Left cardiac atrium (tissue), 4 donors: ENCODE measurements around the gene RASGRP2. TPM values are rescaled to one million over a fixed set of nuclear protein-coding genes. Genes with fewer than 3 reads are reported as not detected.

Experiments
- ATAC-seq, 2 donors: fragments of 200-7000 bp; cut with Tn5 transposase; one replicate each; pipeline ENCODE4 v1.9.1; 2020; ENCODE audit warnings: mild to moderate bottlenecking in 2 of 2, moderate library complexity in 2 of 2
- DNase-seq: peaks from one replicate; pipeline ENCODE4 v3.0.0-alpha.2; 2020
- intact Hi-C, 2 donors: fragments of 100-400 bp; cut with DNase I; formaldehyde crosslinking; loops; one replicate each; pipeline versions ENCODE4 v1.14.1 to v1.15.1; 2022 to 2023
- long read RNA-seq: library from polyadenylated mRNA; unstranded; transcript quantifications from one replicate; pipeline ENCODE4 v2.0.0, GENCODE V29; 2021
- total RNA-seq, 2 donors: library from RNA; stranded (reverse); fragmentation: NEBNext Ultra II Directional; extraction: Animal tissue kit (Norgen Biotek cat#: 25700); gene quantifications; one replicate each; pipeline ENCODE4 v1.2.1, GENCODE V29; 2021
- donor health status: DM: no; HTN: yes; CAD: no.
- donor health status: DM: no; HTN: yes; CAD: no; lungs with severe emphysema.
- donor health status: DM: yes; HTN: yes; CAD: no.
- donor health status: Dilated cardiomyopathy.

RASGRP2 gene
- 10 to 100 TPM; 25.3 to 37.1 TPM for total RNA-seq
- long read RNA-seq, partial matches to known transcripts = 2 of 2 reads
- long read RNA-seq, other reads (novel, unspliced or antisense) = 0 of 2 reads

DNA sequence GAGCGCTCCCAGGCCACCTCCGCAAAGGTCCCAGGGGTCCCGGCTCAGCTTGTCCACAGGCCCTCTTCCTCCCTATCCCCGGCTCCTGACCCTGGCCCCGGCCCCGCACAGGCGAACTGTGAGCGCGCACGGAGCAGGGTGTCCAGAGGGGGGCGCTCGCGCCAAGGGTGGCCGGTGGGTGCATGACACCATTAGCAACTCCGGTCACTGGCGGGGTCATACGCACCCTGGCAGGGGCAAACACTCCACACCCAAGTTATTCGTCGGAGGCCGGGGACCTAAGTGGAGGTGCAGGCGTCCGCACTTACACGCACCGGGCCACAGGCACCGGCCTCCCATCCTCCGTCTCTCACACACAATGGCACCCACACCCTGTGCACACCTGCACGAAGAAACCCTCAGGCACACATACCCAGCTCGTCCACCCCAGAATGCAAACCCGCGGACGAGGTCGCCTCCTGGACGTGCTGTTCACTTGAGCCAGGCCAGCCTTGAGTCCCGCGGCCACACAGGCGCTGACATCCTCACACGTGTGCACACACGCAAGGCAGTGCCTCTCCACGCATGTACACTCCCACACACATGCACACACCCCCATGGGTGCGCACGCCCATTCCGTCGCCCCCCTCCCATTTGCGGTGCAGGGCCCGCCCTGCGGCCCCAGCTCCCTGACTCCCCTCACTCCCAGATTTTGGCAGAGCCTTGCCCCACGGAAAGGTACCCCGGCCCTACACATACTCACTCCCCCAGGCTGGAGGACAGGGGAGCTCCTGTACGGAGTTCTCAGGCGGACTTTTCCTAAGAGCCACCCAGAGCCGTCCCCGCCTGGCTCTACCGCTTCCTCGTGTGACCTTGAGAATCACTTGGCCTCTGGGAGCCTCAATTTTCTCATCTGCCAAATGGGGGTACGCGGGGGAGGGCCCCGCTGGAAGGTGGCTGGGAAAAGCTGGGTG, at the start of gene RASGRP2:
Gene RASGRP2, minus strand, starts transcription at position 552 of the 953 bp plus-strand sequence. CDS start 1,276 bp downstream, outside the sequence.
- intact Hi-C loops = no loop called here
- ATAC-seq = peak; percentile 38 to 42

GRCh38 chr11:64792482-64792881, 48.5 kb upstream of the RASGRP2 start:
- DNase-seq (no peak), ATAC-seq (no peak)
- intact Hi-C loops = no loop called here

More for the DNA sequence above, at the start of gene RASGRP2:
- peak; percentile 84 for DNase-seq

DNA sequence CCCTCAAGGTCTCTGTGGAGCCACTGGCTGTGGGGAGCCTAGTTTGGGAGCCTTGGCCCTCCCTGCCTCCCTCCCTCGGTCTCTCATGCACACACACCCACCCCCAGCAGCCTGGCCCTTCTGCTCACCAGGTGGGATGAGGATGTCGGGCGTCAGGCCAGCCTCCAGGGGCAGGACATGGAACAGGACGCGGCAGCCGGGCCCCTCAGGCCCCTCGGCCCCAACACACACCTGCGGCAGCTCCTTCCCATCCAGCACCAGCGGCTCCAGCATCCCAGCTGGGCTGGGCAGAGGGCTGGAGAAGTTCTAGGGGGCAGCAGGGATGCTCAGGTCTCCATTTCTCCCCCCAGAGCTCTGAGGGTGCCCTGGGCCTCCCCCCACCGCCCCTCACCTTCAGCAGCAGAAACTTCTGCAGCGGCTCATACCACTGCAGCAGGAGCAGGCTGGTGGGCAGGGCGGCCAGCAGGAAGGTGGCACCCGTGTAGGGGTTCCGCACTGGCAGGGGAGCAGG, 47.9 kb upstream of the RASGRP2 start:
- DNase-seq (peak; percentile 17), ATAC-seq (no peak)
- intact Hi-C loops = no loop called here

DNA sequence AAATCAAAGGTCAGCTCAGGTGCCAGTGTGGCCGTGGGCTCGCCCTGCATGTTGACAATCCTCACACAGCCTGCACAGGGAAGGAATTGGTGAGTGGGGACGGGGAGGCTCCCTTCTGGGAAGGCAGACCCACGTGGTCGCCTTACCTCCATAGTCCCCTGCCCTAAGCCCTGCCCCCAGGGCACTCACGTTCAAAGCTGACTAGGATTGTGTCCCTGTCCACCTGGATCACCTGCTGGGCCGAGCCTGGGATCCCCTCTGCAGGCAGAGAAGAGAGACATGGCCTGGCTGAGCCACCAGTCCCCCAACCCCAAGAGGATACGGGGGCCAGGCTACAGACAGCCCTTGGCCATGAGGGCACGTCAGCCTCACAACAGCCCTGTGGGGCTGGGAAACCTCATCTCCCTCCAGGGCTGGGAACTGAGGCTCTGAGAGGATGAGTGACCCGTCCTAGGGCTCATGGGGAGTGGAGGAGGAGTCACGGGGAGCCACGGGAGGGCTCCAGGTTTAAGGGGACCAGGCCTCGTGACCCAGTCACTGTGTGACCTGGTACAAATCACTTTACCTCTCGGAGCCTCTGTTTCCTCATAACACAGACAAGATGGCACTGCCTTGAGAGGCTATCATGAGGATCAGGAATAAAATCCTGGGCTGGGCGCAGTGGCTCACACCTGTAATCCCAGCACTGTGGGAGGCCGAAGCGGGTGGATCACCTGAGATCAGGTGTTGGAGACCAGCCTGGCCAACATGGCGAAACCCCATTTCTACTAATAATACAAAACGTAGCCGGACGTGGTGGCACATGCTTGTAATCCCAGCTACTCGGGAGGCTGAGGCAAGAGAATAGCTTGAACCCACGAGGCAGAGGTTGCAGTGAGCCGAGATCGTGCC, 46.5 kb upstream of the RASGRP2 start:
- peak; percentile 13 for DNase-seq
- intact Hi-C loops = no loop called here

DNA sequence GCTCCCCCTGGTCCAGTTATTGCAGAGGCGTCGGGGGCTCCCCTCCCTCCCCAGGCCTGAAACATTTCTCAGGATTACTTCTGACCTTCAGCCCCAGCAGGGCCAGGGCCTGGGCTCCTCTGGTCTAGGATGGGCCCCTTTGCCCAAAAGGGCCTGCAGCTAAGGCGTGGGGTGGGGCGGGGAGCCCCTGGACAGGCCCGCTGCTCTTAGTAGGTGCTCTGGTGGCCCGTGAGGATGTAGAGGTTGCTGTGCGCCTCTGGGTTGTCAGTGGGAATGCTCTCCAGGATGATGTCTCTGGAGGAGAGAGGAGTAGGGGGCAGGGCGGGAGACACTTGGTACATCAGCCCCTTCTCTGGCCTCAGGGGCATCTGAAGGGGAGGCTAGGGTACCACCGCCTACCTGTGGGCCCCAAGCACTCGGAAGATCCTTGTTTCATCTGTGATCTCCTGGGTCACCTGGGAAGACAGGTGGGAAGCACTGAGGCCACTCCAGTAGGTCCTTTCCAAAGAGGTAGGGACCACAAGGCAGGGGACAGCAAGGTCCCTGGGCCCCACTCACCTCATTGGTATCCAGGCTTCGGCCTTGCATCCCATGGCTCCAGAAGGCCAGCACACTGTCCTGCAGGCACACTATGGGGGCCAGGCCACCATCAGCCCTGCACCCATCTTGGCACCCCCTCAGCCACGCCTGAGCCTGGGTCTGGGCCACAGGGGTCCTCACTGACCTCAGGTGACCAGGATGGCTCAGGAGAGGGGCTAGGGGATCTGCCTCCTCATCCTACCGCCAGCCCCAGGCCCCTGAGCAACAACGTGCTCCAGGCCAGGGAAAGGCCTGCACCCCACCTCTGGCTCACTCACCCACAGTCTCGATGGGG, 45.6 kb upstream of the RASGRP2 start:
- peak; percentile 7 for DNase-seq
- no peak for ATAC-seq
- intact Hi-C loops = loop anchor here in 1 of 2 donors (10.0 kb wide), 1 partner anchor 55 kb away; the partner anchor contains the start of gene CDC42BPG

More for the DNA sequence above, 46.5 kb upstream of the RASGRP2 start:
- ATAC-seq = no peak

GRCh38 chr11:64788321-64789215, 44.6 kb upstream of the RASGRP2 start:
- peak; percentile 14 for DNase-seq

GRCh38 chr11:64787526-64788320, 43.8 kb upstream of the RASGRP2 start:
- ATAC-seq = peak; percentile 56 to 63
- intact Hi-C loops = loop anchor here in 1 of 2 donors (10.0 kb wide), 1 partner anchor 57 kb away; the partner anchor contains the start of gene CDC42BPG
- DNase-seq = peak; percentile 72

More at GRCh38 chr11:64788321-64789215, 44.6 kb upstream of the RASGRP2 start:
- intact Hi-C loops = loop anchor here in 1 of 2 donors (10.0 kb wide), 1 partner anchor 56 kb away; the partner anchor contains the start of gene CDC42BPG
- ATAC-seq = no peak

DNA sequence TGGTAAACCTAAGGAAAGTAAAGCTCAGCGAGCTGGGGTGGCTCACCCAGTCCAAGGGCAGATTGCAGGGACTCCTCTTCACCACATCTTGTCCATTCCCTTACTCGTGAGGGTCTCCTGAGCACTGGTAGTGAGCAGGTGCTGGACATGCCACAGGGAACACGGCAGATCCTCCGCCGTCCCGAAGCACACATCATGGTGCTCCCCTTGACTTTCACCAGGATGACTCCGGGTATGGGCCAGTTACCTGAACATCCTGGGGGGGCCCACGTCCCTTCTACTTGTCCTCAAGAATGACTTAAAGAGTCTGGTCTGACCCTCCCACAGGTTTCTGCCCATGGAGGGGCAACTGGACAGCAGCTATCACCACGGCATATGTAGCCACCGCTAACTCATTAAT, 42.4 kb upstream of the RASGRP2 start:
- intact Hi-C loops = loop anchor here in 1 of 2 donors (10.0 kb wide), 1 partner anchor 58 kb away; the partner anchor contains the start of gene CDC42BPG
- DNase-seq = peak; percentile 12
- ATAC-seq = no peak

GRCh38 chr11:64784813-64785581, 41.1 kb upstream of the RASGRP2 start:
- ATAC-seq = no peak
- intact Hi-C loops = loop anchor here in 1 of 2 donors (10.0 kb wide), 1 partner anchor 60 kb away; the partner anchor contains the start of gene CDC42BPG
- no peak for DNase-seq

GRCh38 chr11:64778473-64779298, 34.7 kb upstream of the RASGRP2 start, which contains the start of gene SF1:
TSS of gene SF1 (minus strand) at chr11:64778542. CDS start at chr11:64778392, 150 bp downstream.
- DNase-seq = peak; percentile 99
- ATAC-seq = peak; percentile 95
- intact Hi-C loops = no loop called here

- intact Hi-C loops = no loop called here
- peak in 1 of 2 donors; percentile 8 for ATAC-seq
Measured at GRCh38 chr11:64778223-64778472, 34.2 kb upstream of the RASGRP2 start.

DNA sequence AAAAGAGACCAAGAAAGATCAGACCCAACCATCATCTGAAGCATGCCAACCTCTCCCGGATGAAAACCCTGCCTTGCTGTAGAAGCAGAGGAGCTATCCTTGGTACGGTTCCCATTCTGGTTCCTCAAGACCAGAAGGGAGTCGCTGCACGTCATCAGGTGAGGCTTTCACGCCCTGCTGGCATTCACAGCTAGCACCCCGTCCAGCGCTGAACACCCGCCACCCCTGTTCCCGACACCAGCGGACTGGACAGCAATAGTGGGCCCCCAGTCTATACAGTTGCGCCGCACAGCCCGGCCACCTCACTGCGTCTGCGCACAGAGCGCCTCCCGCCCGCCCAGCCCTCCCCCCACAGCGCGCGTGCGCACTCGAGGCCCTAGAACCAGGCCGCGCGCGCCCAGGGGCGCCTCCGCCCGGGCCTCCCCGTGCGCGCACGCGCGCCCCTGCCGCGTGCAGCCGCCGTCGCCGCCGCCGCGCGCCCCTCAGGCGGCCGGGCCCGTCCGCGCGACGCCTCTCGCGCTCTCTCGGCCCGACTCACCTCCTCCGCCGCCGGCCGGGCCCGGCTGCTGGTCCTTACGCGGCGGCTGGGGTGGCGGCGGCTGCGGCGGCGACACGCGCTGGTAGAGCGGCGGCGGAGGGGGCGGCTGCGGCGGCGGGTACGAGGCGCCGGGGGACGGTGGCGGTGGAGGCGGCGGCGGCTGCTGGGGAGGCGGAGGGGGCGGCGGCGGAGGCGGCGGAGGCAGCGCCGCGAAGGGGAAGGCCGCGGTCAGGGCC, 33.7 kb upstream of the RASGRP2 start:
- ATAC-seq = peak; percentile 28 to 29
- intact Hi-C loops = no loop called here

More at GRCh38 chr11:64778223-64778472, 34.2 kb upstream of the RASGRP2 start:
- DNase-seq = no peak

DNA sequence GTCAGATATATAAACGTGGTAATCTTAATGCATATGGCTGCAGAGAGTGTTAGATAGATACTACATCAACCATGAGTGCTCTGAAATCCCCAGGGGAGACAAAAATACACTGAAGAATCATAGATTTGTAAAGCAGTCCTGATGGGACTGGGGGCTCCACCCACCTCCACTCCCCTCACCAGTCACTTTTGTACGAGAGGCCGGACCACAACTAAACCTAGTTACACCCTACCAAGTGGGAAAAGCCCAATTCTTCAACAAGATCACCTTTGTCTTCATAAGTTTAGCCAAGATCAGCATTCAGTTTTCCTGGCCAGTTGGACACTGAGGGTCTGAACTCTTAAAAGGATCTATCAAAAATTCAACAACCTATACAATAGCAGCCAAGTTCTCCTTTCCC, 32.9 kb upstream of the RASGRP2 start:
- intact Hi-C loops = no loop called here
- DNase-seq = peak; percentile 14

More for the DNA sequence above, 33.7 kb upstream of the RASGRP2 start:
- DNase-seq = peak; percentile 87

DNA sequence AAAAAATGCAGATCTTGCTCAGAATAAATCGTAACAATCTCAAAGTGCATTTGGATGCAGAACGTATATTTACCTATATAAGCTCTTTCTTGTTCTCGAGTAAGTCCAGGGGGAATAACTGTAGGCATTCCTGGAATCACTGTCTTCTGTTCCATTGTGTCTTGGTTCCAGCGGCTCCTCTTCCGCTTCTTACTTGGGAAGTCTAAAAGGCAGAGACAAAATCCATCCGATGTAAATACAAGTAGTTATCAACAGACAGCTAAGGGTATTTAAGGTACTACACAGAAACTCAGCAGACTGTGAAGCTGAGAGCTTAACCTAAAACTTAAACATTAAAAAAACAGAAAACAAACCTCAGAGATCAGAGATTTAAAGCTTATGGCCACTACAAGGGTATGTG, 32.5 kb upstream of the RASGRP2 start:
- intact Hi-C loops = no loop called here
- DNase-seq (no peak), ATAC-seq (no peak)

More for the DNA sequence above, 32.9 kb upstream of the RASGRP2 start:
- ATAC-seq = no peak
